Thoracic aorta (tissue), 2 donors: ENCODE measurements around the gene LRRC25. TPM values are rescaled to one million over a fixed set of nuclear protein-coding genes. Genes with fewer than 3 reads are reported as not detected.

Experiments used
- ATAC-seq: fragments of 150-250 bp; one replicate; pipeline ENCODE4 v1.8.0; 2017; ENCODE audit warnings: low read depth; ENCODE audit not compliant: insufficient number of reproducible peaks, low FRiP score
- DNase-seq: peaks from one replicate; pipeline ENCODE4 v3.0.0-alpha.2; 2020; ENCODE audit warnings: low spot score
- H3K27ac ChIP-seq, 2 donors: fragments of 200-600 bp; sonication (generic); 1 replicate in 1 of 2; 2 replicates in 1 of 2; pipeline ENCODE4 v1.5.1; 2016; ENCODE audit warnings: mild to moderate bottlenecking in 2 of 2, moderate library complexity in 2 of 2
- H3K27me3 ChIP-seq: fragments of 200-600 bp; sonication (generic); replicated peaks from 2 replicates; pipeline ENCODE4 v1.6.0; 2016; ENCODE audit warnings: mild to moderate bottlenecking; ENCODE audit not compliant: insufficient read depth
- H3K36me3 ChIP-seq: fragments of 200-600 bp; sonication (generic); one replicate; pipeline ENCODE4 v1.5.1; 2016
- H3K4me1 ChIP-seq, 2 donors: fragments of 200-600 bp; sonication (generic); 1 replicate in 1 of 2; 2 replicates in 1 of 2; pipeline versions ENCODE4 v1.5.1 to v1.6.0; 2016; ENCODE audit warnings: low read depth in 2 of 2, mild to moderate bottlenecking in 1 of 2; ENCODE audit not compliant: control insufficient read depth in 1 of 2
- H3K4me3 ChIP-seq: fragments of 200-600 bp; sonication (generic); 2 replicates; pipeline ENCODE4 v1.5.1; 2016; ENCODE audit warnings: mild to moderate bottlenecking
- H3K9me3 ChIP-seq: fragments of 200-600 bp; sonication (generic); 2 replicates; pipeline ENCODE4 v1.5.1; 2016
- total RNA-seq, 2 donors: library from RNA; depleted of rRNA; stranded (reverse); fragments of >200 nt; gene quantifications; one replicate each; pipeline versions ENCODE4 v1.1.0 to v1.2.3, GENCODE V29; 2016
- TF ChIP-seq, protein P1 (sequence below): fragments of 200-600 bp; sonication (generic); IDR thresholded peaks from one replicate; pipeline ENCODE4 v1.5.1; 2019; ENCODE audit warnings: antibody characterized with exemption

LRRC25 gene
- total RNA-seq, 2 donors from 2014 or later: 18.7 to 30.3 TPM

DNA sequence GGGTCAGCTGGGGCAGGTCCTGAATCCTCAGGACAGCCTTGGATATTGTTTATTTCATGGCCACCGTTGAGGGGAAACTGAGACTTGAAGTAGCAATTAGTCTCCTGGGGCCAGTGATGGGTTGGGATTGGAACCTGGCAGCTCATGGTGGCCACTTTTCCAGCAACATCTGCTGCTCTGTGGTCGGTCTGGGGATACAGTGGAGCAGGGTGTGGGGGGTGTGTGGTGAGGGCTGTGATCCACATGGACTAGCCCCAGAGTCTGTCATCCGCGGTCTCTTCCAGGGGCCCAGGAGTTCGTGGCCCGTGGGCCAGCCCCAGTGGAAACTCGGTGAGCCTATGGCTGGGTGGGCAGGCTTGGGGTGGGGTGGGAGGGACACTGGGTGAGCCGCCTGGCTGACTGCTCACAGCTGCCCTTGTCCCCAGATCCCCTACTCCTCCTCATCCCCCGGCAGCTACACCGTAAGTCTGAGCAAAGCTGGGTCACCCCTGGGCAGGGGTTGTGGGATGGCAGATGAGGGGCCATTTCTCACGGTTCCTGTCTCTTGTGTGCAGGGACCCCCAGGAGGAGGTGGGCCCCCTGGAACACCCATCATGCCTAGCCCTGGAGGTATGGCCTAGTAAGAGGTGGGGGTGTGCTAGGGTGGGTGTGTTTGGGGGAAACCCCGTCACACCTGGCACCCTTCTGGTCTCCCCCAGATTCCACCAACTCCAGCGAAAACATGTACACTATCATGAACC, 35.0 kb upstream of the LRRC25 start:
- DNase-seq: no peak
- peaks cover 13 to 42% of the 10 kb centered on the region in 2 donors for H3K4me1 ChIP-seq
- no peak for ATAC-seq
- no peaks in the 10 kb centered on the region for H3K9me3 ChIP-seq
- H3K4me3 ChIP-seq: no peak overlapping the region
- H3K27me3 ChIP-seq: no peaks in the 10 kb centered on the region
- no peaks in the 10 kb centered on the region for H3K36me3 ChIP-seq
- TF ChIP-seq, protein P1, sequence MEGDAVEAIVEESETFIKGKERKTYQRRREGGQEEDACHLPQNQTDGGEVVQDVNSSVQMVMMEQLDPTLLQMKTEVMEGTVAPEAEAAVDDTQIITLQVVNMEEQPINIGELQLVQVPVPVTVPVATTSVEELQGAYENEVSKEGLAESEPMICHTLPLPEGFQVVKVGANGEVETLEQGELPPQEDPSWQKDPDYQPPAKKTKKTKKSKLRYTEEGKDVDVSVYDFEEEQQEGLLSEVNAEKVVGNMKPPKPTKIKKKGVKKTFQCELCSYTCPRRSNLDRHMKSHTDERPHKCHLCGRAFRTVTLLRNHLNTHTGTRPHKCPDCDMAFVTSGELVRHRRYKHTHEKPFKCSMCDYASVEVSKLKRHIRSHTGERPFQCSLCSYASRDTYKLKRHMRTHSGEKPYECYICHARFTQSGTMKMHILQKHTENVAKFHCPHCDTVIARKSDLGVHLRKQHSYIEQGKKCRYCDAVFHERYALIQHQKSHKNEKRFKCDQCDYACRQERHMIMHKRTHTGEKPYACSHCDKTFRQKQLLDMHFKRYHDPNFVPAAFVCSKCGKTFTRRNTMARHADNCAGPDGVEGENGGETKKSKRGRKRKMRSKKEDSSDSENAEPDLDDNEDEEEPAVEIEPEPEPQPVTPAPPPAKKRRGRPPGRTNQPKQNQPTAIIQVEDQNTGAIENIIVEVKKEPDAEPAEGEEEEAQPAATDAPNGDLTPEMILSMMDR: no peak
- no peak overlapping the region for H3K27ac ChIP-seq

DNA sequence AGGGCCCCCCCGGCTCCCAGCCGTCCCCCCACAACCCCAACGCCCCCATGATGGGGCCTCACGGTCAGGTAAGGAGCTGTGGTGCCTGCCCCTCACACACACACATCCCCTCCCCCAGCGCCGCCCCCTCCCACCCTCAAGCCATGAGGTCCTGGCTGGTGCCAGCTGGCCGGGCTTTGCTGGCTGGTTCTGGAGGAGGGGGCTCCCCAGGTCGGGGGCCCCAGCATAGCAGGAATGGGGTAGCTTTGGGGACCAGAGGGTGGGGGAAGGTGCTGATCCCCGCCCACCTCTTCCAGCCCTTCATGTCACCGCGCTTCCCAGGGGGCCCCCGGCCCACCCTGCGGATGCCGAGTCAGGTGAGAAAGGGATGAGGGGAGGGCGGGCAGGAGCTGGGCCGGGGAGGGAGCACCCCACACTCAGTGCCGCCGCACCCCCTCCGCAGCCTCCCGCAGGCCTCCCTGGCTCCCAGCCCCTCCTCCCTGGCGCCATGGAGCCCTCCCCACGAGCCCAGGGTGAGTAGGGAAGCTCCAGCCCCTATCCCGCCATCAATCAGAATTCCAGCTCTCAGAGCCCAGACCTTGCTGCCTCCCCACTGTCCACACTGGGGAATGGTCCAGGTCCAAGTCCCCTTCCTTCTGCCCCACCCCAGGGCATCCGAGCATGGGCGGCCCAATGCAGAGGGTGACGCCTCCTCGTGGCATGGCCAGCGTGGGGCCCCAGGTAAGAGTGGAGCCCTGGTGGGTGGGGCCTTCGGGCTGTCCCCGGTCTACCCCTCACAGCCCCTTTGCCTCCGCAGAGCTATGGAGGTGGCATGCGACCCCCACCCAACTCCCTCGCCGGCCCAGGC, 34.2 kb upstream of the LRRC25 start:
- Histone ChIP-seq H3K9me3 (no peaks in the 10 kb centered on the region), H3K4me1 (peaks cover 13 to 45% of the 10 kb centered on the region in 2 donors), H3K27me3 (no peaks in the 10 kb centered on the region), H3K4me3 (no peak overlapping the region), H3K36me3 (no peaks in the 10 kb centered on the region), H3K27ac (no peak overlapping the region)
- TF ChIP-seq, protein P1: no peak
- DNase-seq (no peak), ATAC-seq (no peak)

DNA sequence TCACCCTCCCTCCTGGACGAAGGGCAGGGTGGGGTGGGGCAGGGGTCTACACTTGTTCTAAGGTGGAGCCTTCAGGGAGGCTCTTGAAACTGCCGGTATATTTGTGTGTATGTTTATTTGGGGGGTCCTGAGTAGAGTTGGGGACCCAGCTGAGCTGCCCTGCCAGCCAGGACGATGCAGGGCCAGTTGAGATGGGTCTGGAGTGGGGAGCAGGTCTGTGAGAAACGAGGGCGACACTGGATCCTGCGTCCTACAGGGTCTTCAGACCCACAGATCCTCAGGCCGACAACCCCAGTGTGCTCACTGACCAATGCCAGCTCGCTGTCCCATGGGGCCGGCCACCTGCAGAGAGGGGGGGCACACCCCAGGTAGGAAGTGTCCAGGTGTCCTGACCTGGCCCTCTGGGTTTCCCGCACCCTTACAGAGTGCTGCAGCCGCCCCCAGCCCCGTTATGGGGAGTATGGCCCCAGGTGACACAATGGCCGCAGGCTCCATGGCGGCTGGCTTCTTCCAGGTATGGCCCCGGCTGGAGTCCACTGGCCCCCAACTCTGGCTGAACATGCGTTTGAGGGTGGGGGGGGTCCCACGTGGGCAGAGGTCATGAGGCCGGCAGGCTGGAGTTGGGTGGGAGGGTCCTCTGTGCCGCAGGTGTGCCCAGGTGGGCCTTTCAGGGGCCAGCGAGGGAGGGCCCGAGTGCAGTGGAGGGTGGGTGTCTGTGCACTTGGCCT, 33.2 kb upstream of the LRRC25 start:
- Histone ChIP-seq H3K27me3 (no peaks in the 10 kb centered on the region), H3K4me1 (peaks cover 20 to 52% of the 10 kb centered on the region in 2 donors), H3K4me3 (no peak overlapping the region), H3K9me3 (no peaks in the 10 kb centered on the region), H3K27ac (no peak overlapping the region), H3K36me3 (no peaks in the 10 kb centered on the region)
- DNase-seq: no peak
- no peak for ATAC-seq
- TF ChIP-seq, protein P1: no peak

DNA sequence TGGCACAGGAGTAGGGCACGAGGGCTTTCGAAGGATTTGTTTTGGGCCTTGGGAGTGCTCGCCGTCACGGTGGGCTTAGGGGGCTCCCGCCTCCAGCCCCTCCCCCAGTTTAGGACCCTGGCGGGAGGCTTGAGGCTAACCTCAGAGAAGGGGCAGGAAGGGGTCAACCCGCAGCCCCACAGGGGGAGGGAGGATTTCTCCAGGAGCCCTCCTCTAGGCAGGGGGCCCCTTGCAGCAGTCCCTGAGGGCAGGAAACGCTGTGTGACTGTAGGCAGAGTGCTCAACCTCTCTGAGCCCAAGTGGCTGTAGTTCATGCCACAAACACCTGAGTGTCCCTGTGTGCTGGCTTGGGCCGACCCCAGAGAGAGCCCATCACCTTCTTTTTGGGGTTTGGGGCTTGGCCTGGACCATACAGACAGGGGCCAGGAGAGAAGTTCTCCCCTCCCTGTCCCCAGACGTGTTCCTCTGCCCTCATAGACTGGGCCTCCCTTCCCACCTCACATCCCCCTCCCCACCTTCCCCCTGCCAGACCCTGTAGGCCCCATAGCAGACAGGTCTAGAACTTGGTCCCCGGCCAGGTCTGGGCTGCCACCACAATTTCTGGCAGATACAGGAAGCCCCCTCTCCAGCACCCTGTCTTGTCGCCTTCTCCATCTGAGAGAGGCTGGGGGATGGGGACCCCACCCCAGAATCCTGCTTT, 32.4 kb upstream of the LRRC25 start:
- H3K4me1 ChIP-seq: peaks cover 20 to 57% of the 10 kb centered on the region in 2 donors
- no peaks in the 10 kb centered on the region for H3K27me3 ChIP-seq
- H3K9me3 ChIP-seq: no peaks in the 10 kb centered on the region
- ATAC-seq (no peak), DNase-seq (no peak)
- peak overlapping the region; percentile 43 to 54 for H3K27ac ChIP-seq
- TF ChIP-seq, protein P1: no peak
- no peaks in the 10 kb centered on the region for H3K36me3 ChIP-seq
- peak overlapping the region; percentile 69 for H3K4me3 ChIP-seq
